Measurements from ENCODE around the gene SKI. TPM values are rescaled to one million over a fixed set of nuclear protein-coding genes. Genes with fewer than 3 reads are reported as not detected.
"Not testable (repeated sequence)": the region's sequence is repeated elsewhere in the genome, so short reads cannot be mapped to it uniquely, and the experiment has no call there.

The SKI gene
- total and polyA plus RNA-seq, 5 donors from 2014 or later = 0.25 to 218 (median 0.35) TPM

GRCh38 chr1:2322581-2323211, 94.6 kb downstream of the SKI start:
- ATAC-seq (ENCODE audit: low read depth in 2 of 2) = no peak
- Mint-ChIP-seq H3K4me3 (no peak overlapping the region), H3K4me1 (peaks cover 0 to 2% (median 0%) of the 10 kb centered on the region in 4 donors), H3K36me3 (no peaks in the 10 kb centered on the region), H3K9me3 (peaks cover 0 to 1% (median 0%) of the 10 kb centered on the region in 7 donors), H3K27me3 (peaks cover 4% of the 10 kb centered on the region), H3K27ac (no peak overlapping the region)
- Histone ChIP-seq H3K27ac (ENCODE audit: insufficient read depth, low read length, poor library complexity, severe bottlenecking) (no peak overlapping the region), H3K36me3 (ENCODE audit: control insufficient read depth, insufficient read depth, low read length) (no peaks in the 10 kb centered on the region), H3K4me3 (ENCODE audit: low read depth, low read length) (no peak overlapping the region), H3K4me1 (ENCODE audit: control insufficient read depth, insufficient read depth, low read length, poor library complexity, severe bottlenecking) (peaks cover 6% of the 10 kb centered on the region), H3K9me3 (ENCODE audit: control insufficient read depth in 2 of 2, low read length in 2 of 2) (no peaks in the 10 kb centered on the region), H3K27me3 (ENCODE audit: control insufficient read depth, insufficient read depth, low read length) (no peaks in the 10 kb centered on the region)
- no peak for DNase-seq

- H3K36me3 ChIP-seq (ENCODE audit: control insufficient read depth, insufficient read depth, low read length) = no peaks in the 10 kb centered on the region
- Mint-ChIP-seq H3K36me3 (no peaks in the 10 kb centered on the region), H3K4me1 (peaks cover 0 to 2% (median 0%) of the 10 kb centered on the region in 4 donors), H3K27ac (peak overlapping the region in 1 of 3 donors; percentile 48), H3K9me3 (peaks cover 0 to 1% (median 0%) of the 10 kb centered on the region in 7 donors), H3K4me3 (no peak overlapping the region), H3K27me3 (peaks cover 4% of the 10 kb centered on the region)
- no peak overlapping the region for H3K4me3 ChIP-seq (ENCODE audit: low read depth, low read length)
- DNase-seq = no peak
- no peaks in the 10 kb centered on the region for H3K27me3 ChIP-seq (ENCODE audit: control insufficient read depth, insufficient read depth, low read length)
- ATAC-seq (ENCODE audit: low read depth in 2 of 2) = no peak
- H3K4me1 ChIP-seq (ENCODE audit: control insufficient read depth, insufficient read depth, low read length, poor library complexity, severe bottlenecking) = peaks cover 4% of the 10 kb centered on the region
- H3K27ac ChIP-seq (ENCODE audit: insufficient read depth, low read length, poor library complexity, severe bottlenecking) = no peak overlapping the region
- no peaks in the 10 kb centered on the region for H3K9me3 ChIP-seq (ENCODE audit: control insufficient read depth in 2 of 2, low read length in 2 of 2)
Measured at GRCh38 chr1:2323451-2323974, 95.4 kb downstream of the SKI start.

- H3K4me1 Mint-ChIP-seq = no peaks in the 10 kb centered on the region
- H3K4me3 ChIP-seq (ENCODE audit: low read depth, low read length) = no peak overlapping the region
- H3K27me3 Mint-ChIP-seq = peaks cover 4% of the 10 kb centered on the region
- no peak overlapping the region for H3K4me3 Mint-ChIP-seq
- no peaks in the 10 kb centered on the region for H3K9me3 ChIP-seq (ENCODE audit: control insufficient read depth in 2 of 2, low read length in 2 of 2)
- ATAC-seq (ENCODE audit: low read depth in 2 of 2) = no peak
- H3K27ac Mint-ChIP-seq = peak overlapping the region in 2 of 3 donors; percentile 20 to 85
- no peak for DNase-seq
- H3K9me3 Mint-ChIP-seq = peaks cover 0 to 1% (median 0%) of the 10 kb centered on the region in 7 donors
- H3K36me3 Mint-ChIP-seq = no peaks in the 10 kb centered on the region
- H3K27me3 ChIP-seq (ENCODE audit: control insufficient read depth, insufficient read depth, low read length) = no peaks in the 10 kb centered on the region
- no peaks in the 10 kb centered on the region for H3K36me3 ChIP-seq (ENCODE audit: control insufficient read depth, insufficient read depth, low read length)
- H3K27ac ChIP-seq (ENCODE audit: insufficient read depth, low read length, poor library complexity, severe bottlenecking) = no peak overlapping the region
- peaks cover 3% of the 10 kb centered on the region for H3K4me1 ChIP-seq (ENCODE audit: control insufficient read depth, insufficient read depth, low read length, poor library complexity, severe bottlenecking)
Measured at GRCh38 chr1:2324553-2325366, 96.6 kb downstream of the SKI start.

- Histone ChIP-seq H3K9me3 (ENCODE audit: control insufficient read depth in 2 of 2, low read length in 2 of 2) (no peaks in the 10 kb centered on the region), H3K4me1 (ENCODE audit: control insufficient read depth, insufficient read depth, low read length, poor library complexity, severe bottlenecking) (peaks cover 3% of the 10 kb centered on the region), H3K36me3 (ENCODE audit: control insufficient read depth, insufficient read depth, low read length) (no peaks in the 10 kb centered on the region), H3K27me3 (ENCODE audit: control insufficient read depth, insufficient read depth, low read length) (no peaks in the 10 kb centered on the region), H3K4me3 (ENCODE audit: low read depth, low read length) (no peak overlapping the region), H3K27ac (ENCODE audit: insufficient read depth, low read length, poor library complexity, severe bottlenecking) (no peak overlapping the region)
- Mint-ChIP-seq H3K36me3 (no peaks in the 10 kb centered on the region), H3K4me3 (no peak overlapping the region), H3K27ac (peak overlapping the region in 1 of 3 donors; percentile 15), H3K9me3 (peaks cover 0 to 1% (median 0%) of the 10 kb centered on the region in 7 donors), H3K27me3 (peaks cover 4% of the 10 kb centered on the region), H3K4me1 (no peaks in the 10 kb centered on the region)
- ATAC-seq (ENCODE audit: low read depth in 2 of 2) (no peak), DNase-seq (no peak)
Measured at GRCh38 chr1:2326524-2326923, 98.4 kb downstream of the SKI start.

GRCh38 chr1:2327162-2327561, 99.0 kb downstream of the SKI start:
- H3K27me3 ChIP-seq (ENCODE audit: control insufficient read depth, insufficient read depth, low read length); H3K4me3 Mint-ChIP-seq; H3K36me3 ChIP-seq (ENCODE audit: control insufficient read depth, insufficient read depth, low read length); H3K36me3 Mint-ChIP-seq; ATAC-seq (ENCODE audit: low read depth in 2 of 2); H3K27me3 Mint-ChIP-seq; H3K4me1 ChIP-seq (ENCODE audit: control insufficient read depth, insufficient read depth, low read length, poor library complexity, severe bottlenecking); H3K27ac ChIP-seq (ENCODE audit: insufficient read depth, low read length, poor library complexity, severe bottlenecking); H3K9me3 ChIP-seq (ENCODE audit: control insufficient read depth in 2 of 2, low read length in 2 of 2); H3K9me3 Mint-ChIP-seq; DNase-seq; H3K4me3 ChIP-seq (ENCODE audit: low read depth, low read length); H3K4me1 Mint-ChIP-seq: not testable (repeated sequence)
- peak overlapping the region; percentile 29 to 45 (median 43) for H3K27ac Mint-ChIP-seq

GRCh38 chr1:2327841-2328240, 99.7 kb downstream of the SKI start:
- Mint-ChIP-seq H3K4me3 (no peak overlapping the region), H3K36me3 (no peaks in the 10 kb centered on the region), H3K9me3 (peaks cover 0 to 1% (median 0%) of the 10 kb centered on the region in 7 donors), H3K4me1 (no peaks in the 10 kb centered on the region), H3K27ac (no peak overlapping the region), H3K27me3 (peaks cover 4% of the 10 kb centered on the region)
- Histone ChIP-seq H3K27me3 (ENCODE audit: control insufficient read depth, insufficient read depth, low read length) (no peaks in the 10 kb centered on the region), H3K4me3 (ENCODE audit: low read depth, low read length) (no peak overlapping the region), H3K4me1 (ENCODE audit: control insufficient read depth, insufficient read depth, low read length, poor library complexity, severe bottlenecking) (no peaks in the 10 kb centered on the region), H3K9me3 (ENCODE audit: control insufficient read depth in 2 of 2, low read length in 2 of 2) (no peaks in the 10 kb centered on the region), H3K27ac (ENCODE audit: insufficient read depth, low read length, poor library complexity, severe bottlenecking) (no peak overlapping the region), H3K36me3 (ENCODE audit: control insufficient read depth, insufficient read depth, low read length) (no peaks in the 10 kb centered on the region)
- ATAC-seq (ENCODE audit: low read depth in 2 of 2) = no peak
- DNase-seq = no peak

- Mint-ChIP-seq H3K4me1 (no peaks in the 10 kb centered on the region), H3K9me3 (peaks cover 0 to 1% (median 0%) of the 10 kb centered on the region in 7 donors), H3K36me3 (no peaks in the 10 kb centered on the region), H3K27ac (no peak overlapping the region), H3K27me3 (peaks cover 4% of the 10 kb centered on the region), H3K4me3 (no peak overlapping the region)
- Histone ChIP-seq H3K36me3 (ENCODE audit: control insufficient read depth, insufficient read depth, low read length) (no peaks in the 10 kb centered on the region), H3K4me3 (ENCODE audit: low read depth, low read length) (no peak overlapping the region), H3K27me3 (ENCODE audit: control insufficient read depth, insufficient read depth, low read length) (no peaks in the 10 kb centered on the region), H3K27ac (ENCODE audit: insufficient read depth, low read length, poor library complexity, severe bottlenecking) (no peak overlapping the region), H3K9me3 (ENCODE audit: control insufficient read depth in 2 of 2, low read length in 2 of 2) (no peaks in the 10 kb centered on the region), H3K4me1 (ENCODE audit: control insufficient read depth, insufficient read depth, low read length, poor library complexity, severe bottlenecking) (no peaks in the 10 kb centered on the region)
- ATAC-seq (ENCODE audit: low read depth in 2 of 2) (no peak), DNase-seq (no peak)
Measured at GRCh38 chr1:2328676-2329455, 100.7 kb downstream of the SKI start.
